BE2C (cell line): Measurements from ENCODE around the gene IL1RAPL2.

Source experiments
- DNase-seq: peaks from one replicate; pipeline ENCODE4 v3.0.0-alpha.2; 2020
- H3K27me3 ChIP-seq: fragments of 250-450 bp; sonication (Bioruptor Pico); 2 replicates; pipeline ENCODE4 v1.5.1; 2020; ENCODE audit warnings: mild to moderate bottlenecking
- H3K36me3 ChIP-seq: fragments of 250-450 bp; sonication (Bioruptor Pico); 2 replicates; pipeline ENCODE4 v1.5.1; 2020; ENCODE audit warnings: mild to moderate bottlenecking
- H3K4me1 ChIP-seq: fragments of 250-450 bp; sonication (Bioruptor Pico); 2 replicates; pipeline ENCODE4 v1.5.1; 2020
- H3K4me3 ChIP-seq: 2 replicates; pipeline ENCODE4 v1.5.1; 2011; ENCODE audit warnings: low read depth, low read length
- H3K9me3 ChIP-seq: fragments of 250-450 bp; sonication (Bioruptor Pico); 2 replicates; pipeline ENCODE4 v1.5.1; 2020
- TF ChIP-seq, protein P1 (sequence below): IDR thresholded peaks from 2 replicates; pipeline ENCODE4 v1.5.1; 2012; ENCODE audit warnings: mild to moderate bottlenecking, low read depth, low read length

Gene IL1RAPL2

DNA sequence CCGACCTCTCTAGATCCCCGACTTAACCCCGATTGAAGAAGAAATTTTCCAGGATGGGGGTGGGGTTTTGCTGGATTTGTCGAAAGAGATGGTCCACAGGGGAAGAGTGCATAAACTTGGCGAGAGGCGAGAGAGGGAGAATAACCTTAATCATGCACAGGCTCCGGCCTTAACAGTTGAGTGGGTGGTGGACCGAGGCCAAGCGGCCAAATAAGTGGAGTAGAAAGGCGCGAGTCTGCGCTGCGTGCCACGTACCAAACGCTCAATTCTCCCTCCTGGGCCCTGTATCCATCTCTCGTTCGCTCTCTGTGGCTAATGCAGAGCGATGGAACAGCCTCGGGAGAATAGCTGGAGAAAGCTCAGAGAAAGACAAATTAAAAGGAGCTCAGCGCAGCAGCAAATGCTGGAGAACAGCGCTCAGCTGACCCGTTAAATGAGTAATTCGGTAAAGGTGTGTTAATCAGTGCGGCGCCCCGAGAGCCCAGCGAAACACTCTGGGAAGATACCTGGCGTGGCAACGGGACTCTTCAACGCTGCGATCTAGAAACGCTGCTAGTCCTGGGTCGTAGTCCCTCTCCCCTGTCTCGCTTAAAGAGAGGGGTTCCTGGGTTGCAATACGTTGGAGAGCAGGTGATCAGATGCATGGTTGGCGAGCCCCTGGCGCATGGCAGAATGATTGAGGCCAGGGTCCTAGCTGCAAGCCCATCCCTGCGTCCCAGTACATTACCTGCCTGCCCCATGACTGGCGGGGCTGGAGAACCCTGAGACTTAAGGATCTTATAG, 887 bp upstream of the IL1RAPL2 start:
- H3K4me3 ChIP-seq = no peak overlapping the region
- TF ChIP-seq, protein P1, sequence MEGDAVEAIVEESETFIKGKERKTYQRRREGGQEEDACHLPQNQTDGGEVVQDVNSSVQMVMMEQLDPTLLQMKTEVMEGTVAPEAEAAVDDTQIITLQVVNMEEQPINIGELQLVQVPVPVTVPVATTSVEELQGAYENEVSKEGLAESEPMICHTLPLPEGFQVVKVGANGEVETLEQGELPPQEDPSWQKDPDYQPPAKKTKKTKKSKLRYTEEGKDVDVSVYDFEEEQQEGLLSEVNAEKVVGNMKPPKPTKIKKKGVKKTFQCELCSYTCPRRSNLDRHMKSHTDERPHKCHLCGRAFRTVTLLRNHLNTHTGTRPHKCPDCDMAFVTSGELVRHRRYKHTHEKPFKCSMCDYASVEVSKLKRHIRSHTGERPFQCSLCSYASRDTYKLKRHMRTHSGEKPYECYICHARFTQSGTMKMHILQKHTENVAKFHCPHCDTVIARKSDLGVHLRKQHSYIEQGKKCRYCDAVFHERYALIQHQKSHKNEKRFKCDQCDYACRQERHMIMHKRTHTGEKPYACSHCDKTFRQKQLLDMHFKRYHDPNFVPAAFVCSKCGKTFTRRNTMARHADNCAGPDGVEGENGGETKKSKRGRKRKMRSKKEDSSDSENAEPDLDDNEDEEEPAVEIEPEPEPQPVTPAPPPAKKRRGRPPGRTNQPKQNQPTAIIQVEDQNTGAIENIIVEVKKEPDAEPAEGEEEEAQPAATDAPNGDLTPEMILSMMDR = no peak
- no peak for DNase-seq
- H3K27me3 ChIP-seq = peaks cover 3% of the 10 kb centered on the region; the same call in 1 of the 2 replicates
- H3K36me3 ChIP-seq = no peaks in the 10 kb centered on the region
- no peaks in the 10 kb centered on the region for H3K9me3 ChIP-seq
- no peaks in the 10 kb centered on the region for H3K4me1 ChIP-seq

DNA sequence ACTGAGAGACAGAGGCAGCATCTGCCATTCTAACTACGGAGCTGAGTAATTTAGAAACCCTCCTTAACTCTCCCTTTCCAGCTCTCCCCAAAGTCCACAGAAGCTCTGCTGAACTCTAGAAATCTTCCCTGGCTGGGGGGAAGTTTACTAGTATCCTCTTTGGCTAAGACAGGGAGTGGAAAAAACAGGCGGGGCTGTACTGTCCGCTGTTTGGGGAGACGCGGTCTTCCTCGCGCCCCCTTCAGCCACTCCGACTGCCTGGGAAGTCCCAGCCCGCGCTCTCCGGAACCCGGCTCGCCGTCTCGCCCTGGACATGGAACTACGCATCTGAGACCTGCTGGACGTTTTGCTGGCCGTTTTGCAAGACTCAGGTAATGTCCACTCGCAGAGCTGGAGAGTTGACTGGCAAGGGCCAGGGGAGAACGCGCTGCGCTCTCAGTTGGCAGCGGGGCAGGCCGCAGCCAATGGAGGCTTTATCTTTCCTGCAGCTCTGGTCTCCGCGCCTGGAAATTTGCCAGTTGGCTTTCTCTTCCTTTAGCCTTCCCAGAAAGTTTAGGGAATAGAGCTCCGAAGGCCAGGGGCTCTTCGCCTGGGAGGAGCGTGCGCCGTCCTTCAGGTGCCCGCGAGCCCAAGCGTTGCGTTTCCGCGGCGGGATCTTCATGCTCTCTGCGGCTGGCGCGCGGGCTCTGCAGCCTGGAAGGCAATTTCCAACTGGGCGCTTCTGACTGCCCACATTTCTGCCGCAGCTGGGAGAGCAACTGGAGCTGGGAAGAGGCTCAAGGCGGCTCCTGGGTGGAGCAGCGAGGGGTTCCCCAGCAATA, 892 bp downstream of the IL1RAPL2 start:
- DNase-seq = no peak
- Histone ChIP-seq H3K9me3 (no peaks in the 10 kb centered on the region), H3K27me3 (peaks cover 3% of the 10 kb centered on the region; the same call in 1 of the 2 replicates), H3K4me3 (no peak overlapping the region), H3K4me1 (no peaks in the 10 kb centered on the region), H3K36me3 (no peaks in the 10 kb centered on the region)
- TF ChIP-seq, protein P1 = no peak

DNA sequence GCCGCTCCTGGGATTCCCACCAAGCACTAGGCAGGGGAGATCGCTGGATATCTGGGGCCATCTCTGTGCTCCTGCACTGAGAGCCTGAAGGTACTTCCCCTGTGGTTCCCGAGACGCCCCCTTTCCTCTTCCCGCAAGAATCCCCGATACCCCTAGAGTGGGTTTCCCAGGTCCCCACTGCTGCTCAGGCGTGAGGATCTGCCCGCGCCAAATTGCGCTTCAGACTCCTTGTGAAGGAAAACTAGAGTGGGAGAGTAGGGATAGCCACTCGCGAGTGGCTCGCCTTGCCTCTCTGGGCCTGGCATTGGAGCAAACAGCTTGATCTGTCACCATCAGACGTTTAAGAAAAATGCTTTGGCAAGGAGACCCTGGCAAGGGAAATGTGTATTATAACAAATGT, 1.5 kb downstream of the IL1RAPL2 start:
- no peak overlapping the region for H3K4me3 ChIP-seq
- no peaks in the 10 kb centered on the region for H3K9me3 ChIP-seq
- TF ChIP-seq, protein P1 = no peak
- H3K4me1 ChIP-seq = no peaks in the 10 kb centered on the region
- DNase-seq = no peak
- H3K27me3 ChIP-seq = peaks cover 3% of the 10 kb centered on the region; the same call in 1 of the 2 replicates
- no peaks in the 10 kb centered on the region for H3K36me3 ChIP-seq

DNA sequence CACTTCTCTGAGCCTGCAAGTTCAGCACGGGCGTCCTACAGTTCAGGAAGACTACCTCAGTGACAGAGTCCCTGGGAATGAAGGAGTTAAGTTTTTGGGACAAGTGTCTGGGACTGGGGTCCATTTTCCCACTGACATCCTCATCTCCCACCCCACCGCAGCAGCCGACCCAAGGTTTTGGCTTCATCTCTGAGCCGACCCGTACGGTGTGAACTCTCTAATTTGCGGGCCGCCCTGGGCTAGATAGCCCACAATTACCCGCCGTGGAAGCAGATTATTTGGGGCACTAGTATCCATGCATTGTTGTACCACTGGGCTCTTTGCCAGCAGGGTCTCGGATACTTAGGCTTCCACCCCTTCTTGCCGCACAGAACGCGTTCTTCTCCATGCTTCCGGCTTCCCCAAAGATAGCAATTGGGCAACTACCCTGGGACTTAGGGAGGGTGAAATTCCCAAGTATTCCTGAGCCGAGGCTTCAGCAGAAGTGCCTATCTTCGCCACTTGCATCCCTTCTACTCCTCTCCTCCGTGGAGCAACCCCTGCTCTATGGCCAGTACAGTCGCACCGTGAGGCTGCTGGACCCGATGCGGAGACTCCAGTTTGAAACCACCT, 2.4 kb downstream of the IL1RAPL2 start:
- no peak for DNase-seq
- no peaks in the 10 kb centered on the region for H3K36me3 ChIP-seq
- TF ChIP-seq, protein P1 = no peak
- peaks cover 3% of the 10 kb centered on the region; the same call in 1 of the 2 replicates for H3K27me3 ChIP-seq
- no peaks in the 10 kb centered on the region for H3K4me1 ChIP-seq
- no peaks in the 10 kb centered on the region for H3K9me3 ChIP-seq
- H3K4me3 ChIP-seq = no peak overlapping the region

DNA sequence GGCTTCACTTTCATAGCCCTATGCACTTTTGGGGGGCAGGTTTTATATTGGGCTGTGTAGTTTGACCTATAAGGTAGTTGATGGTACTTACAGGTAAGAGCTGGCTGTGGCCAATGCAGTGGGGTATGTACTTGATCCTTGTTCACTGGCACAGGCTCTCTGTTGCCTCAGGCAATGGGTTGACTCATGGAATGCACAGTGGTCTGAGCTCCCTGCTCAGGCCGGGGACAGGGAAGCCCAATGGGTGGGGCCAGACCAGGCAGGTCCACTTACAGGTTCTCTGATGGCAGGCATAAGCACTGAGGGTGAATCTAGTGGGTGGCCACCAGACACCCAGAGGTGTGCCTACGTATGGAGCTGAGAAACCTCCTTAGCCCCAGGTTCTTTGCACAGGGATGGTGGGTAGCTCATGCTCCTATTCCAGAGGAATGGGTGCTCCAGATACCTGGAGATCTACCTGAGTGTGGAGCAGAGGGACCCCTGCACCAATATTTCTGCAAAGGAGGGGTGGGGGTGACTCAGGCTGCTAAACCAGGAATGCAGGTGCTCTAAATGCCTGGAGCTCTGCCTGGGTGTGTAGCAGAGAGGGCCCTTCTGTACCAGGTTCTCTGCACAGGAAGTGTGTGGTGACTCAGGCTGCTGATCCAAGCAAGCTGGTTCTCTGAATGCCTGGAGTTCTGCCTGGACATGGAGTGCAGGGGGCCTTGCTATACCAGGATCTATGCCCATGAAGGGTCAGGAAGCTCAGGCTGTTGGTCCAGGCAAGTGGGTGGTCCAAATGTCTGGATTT, 52.3 kb downstream of the IL1RAPL2 start:
- Histone ChIP-seq H3K9me3 (no peaks in the 10 kb centered on the region), H3K27me3 (no peaks in the 10 kb centered on the region), H3K36me3 (no peaks in the 10 kb centered on the region), H3K4me1 (no peaks in the 10 kb centered on the region), H3K4me3 (no peak overlapping the region)
- TF ChIP-seq, protein P1 = no peak
- no peak for DNase-seq
